ENCODE results near the gene ENPP1.

DNA sequence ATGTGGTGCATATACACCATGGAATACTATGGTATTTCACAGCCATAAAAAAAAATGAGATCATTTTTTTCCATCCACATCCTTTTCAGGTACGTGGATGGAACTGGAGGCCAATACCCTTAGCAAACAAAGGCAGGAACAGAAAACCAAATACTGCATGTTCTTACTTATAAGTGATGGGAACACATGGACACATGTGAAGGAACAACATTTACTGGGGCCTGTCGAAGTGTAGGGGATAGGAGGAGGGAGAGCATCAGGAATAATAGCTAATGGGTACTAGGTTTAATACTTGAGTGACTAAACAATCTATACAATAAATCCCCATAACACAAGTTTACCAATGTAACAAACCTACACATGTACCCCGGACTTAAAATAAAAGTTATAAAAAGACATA is 112.8 kb downstream of the ENPP1 start:
- TF ChIP-seq, protein P1, sequence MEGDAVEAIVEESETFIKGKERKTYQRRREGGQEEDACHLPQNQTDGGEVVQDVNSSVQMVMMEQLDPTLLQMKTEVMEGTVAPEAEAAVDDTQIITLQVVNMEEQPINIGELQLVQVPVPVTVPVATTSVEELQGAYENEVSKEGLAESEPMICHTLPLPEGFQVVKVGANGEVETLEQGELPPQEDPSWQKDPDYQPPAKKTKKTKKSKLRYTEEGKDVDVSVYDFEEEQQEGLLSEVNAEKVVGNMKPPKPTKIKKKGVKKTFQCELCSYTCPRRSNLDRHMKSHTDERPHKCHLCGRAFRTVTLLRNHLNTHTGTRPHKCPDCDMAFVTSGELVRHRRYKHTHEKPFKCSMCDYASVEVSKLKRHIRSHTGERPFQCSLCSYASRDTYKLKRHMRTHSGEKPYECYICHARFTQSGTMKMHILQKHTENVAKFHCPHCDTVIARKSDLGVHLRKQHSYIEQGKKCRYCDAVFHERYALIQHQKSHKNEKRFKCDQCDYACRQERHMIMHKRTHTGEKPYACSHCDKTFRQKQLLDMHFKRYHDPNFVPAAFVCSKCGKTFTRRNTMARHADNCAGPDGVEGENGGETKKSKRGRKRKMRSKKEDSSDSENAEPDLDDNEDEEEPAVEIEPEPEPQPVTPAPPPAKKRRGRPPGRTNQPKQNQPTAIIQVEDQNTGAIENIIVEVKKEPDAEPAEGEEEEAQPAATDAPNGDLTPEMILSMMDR (IDR thresholded peaks at IDR 0.05) = no peak
- TF ChIP-seq POLR2A (IDR thresholded peaks at IDR 0.05) = no peak

All from gastroesophageal sphincter (tissue), 3 donors.